ENCODE results near the gene IL1R2.

DNA sequence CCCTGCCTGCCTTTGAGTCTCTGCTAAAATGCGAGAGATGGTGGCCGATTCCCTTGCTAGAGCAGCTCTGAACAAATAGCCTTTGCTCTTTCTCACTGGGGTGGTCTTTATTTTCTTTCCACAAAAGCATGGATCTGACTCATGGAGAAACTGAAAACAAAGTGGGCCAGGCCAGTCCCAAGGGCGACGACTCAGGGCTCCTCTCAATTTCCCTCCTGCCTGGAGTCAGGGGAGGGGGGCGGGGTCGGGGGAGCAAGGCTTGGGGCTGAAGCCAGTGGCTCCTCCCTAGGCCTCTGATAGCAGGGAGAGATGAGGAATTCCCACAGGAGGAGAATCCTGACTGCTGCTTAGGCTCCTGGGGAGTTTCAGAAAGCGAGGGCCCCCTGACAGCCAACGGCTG, 17.1 kb upstream of the IL1R2 start:
- TF ChIP-seq REPIN1 (tag by site-specific recombination; IDR thresholded peaks at IDR 0.05; ENCODE audit: low read depth): no peak
- TF ChIP-seq, protein P1, sequence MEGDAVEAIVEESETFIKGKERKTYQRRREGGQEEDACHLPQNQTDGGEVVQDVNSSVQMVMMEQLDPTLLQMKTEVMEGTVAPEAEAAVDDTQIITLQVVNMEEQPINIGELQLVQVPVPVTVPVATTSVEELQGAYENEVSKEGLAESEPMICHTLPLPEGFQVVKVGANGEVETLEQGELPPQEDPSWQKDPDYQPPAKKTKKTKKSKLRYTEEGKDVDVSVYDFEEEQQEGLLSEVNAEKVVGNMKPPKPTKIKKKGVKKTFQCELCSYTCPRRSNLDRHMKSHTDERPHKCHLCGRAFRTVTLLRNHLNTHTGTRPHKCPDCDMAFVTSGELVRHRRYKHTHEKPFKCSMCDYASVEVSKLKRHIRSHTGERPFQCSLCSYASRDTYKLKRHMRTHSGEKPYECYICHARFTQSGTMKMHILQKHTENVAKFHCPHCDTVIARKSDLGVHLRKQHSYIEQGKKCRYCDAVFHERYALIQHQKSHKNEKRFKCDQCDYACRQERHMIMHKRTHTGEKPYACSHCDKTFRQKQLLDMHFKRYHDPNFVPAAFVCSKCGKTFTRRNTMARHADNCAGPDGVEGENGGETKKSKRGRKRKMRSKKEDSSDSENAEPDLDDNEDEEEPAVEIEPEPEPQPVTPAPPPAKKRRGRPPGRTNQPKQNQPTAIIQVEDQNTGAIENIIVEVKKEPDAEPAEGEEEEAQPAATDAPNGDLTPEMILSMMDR (tag by site-specific recombination; IDR thresholded peaks at IDR 0.05): no peak
- TF ChIP-seq ZNF248 (tag by site-specific recombination; IDR thresholded peaks at IDR 0.05): no peak
- TF ChIP-seq ZNF184 (tag by site-specific recombination; IDR thresholded peaks at IDR 0.05): no peak
- TF ChIP-seq BCL11B (tag by site-specific recombination; IDR thresholded peaks at IDR 0.05; ENCODE audit: low read depth): no peak
- no peak for TF ChIP-seq ZBTB7A (tag by site-specific recombination; IDR thresholded peaks at IDR 0.05; ENCODE audit: low read depth)
- TF ChIP-seq ZNF571 (tag by site-specific recombination; IDR thresholded peaks at IDR 0.05): no peak
- TF ChIP-seq ZNF404 (tag by site-specific recombination; IDR thresholded peaks at IDR 0.05): no peak
- TF ChIP-seq, protein P2, sequence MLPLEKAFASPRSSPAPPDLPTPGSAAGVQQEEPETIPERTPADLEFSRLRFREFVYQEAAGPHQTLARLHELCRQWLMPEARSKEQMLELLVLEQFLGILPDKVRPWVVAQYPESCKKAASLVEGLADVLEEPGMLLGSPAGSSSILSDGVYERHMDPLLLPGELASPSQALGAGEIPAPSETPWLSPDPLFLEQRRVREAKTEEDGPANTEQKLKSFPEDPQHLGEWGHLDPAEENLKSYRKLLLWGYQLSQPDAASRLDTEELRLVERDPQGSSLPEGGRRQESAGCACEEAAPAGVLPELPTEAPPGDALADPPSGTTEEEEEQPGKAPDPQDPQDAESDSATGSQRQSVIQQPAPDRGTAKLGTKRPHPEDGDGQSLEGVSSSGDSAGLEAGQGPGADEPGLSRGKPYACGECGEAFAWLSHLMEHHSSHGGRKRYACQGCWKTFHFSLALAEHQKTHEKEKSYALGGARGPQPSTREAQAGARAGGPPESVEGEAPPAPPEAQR (tag by site-specific recombination; IDR thresholded peaks at IDR 0.05): no peak
- TF ChIP-seq EGR2 (tag by site-specific recombination; IDR thresholded peaks at IDR 0.05; ENCODE audit: low read depth): no peak
- no peak for TF ChIP-seq YY1 (tag by site-specific recombination; IDR thresholded peaks at IDR 0.05)
- TF ChIP-seq, protein P3, sequence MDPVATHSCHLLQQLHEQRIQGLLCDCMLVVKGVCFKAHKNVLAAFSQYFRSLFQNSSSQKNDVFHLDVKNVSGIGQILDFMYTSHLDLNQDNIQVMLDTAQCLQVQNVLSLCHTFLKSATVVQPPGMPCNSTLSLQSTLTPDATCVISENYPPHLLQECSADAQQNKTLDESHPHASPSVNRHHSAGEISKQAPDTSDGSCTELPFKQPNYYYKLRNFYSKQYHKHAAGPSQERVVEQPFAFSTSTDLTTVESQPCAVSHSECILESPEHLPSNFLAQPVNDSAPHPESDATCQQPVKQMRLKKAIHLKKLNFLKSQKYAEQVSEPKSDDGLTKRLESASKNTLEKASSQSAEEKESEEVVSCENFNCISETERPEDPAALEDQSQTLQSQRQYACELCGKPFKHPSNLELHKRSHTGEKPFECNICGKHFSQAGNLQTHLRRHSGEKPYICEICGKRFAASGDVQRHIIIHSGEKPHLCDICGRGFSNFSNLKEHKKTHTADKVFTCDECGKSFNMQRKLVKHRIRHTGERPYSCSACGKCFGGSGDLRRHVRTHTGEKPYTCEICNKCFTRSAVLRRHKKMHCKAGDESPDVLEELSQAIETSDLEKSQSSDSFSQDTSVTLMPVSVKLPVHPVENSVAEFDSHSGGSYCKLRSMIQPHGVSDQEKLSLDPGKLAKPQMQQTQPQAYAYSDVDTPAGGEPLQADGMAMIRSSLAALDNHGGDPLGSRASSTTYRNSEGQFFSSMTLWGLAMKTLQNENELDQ (tag by site-specific recombination; IDR thresholded peaks at IDR 0.05; ENCODE audit: low read depth): no peak
- no peak for TF ChIP-seq SETDB1 (IDR thresholded peaks at IDR 0.05; ENCODE audit: insufficient read length, low read length)
- TF ChIP-seq ZNF324 (tag by site-specific recombination; IDR thresholded peaks at IDR 0.05): no peak

All from HEK293 (cell line).